GM19324 (cell line): ENCODE measurements around the gene TARP.
"Not testable (repeated sequence)": the region's sequence is repeated elsewhere in the genome, so short reads cannot be mapped to it uniquely, and the experiment has no call there.

Source experiments
- ATAC-seq: cut with Tn5 transposase; IDR thresholded peaks from one replicate; pipeline ENCODE4 v1.9.1; 2021; ENCODE audit warnings: mild to moderate bottlenecking, moderate library complexity; ENCODE audit not compliant: unreplicated experiment, low FRiP score

TARP gene

DNA sequence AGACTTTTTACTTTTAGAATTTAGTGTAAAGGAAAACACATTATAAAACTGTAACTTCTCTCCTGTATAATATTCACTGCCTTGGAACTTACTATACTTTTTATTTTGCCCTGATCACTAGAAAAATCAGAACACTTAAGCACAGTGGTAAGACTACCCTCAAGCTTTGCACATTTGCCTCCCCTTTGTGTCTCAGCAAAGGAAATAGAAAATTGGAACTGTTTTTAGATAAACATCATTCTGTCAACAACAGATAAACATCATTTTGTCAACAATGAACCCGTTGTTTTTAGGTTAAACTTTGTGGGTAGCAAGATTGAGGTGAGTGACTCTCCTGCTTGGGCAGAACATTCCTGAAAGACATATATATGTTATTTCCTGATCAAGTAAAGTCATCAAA lies 8.8 kb downstream of the TARP start:
- ATAC-seq: not testable (repeated sequence)

GRCh38 chr7:38263274-38263673 lies 10.2 kb downstream of the TARP start:
- not testable (repeated sequence) for ATAC-seq

GRCh38 chr7:38262545-38262944 lies 10.9 kb downstream of the TARP start:
- no peak for ATAC-seq

DNA sequence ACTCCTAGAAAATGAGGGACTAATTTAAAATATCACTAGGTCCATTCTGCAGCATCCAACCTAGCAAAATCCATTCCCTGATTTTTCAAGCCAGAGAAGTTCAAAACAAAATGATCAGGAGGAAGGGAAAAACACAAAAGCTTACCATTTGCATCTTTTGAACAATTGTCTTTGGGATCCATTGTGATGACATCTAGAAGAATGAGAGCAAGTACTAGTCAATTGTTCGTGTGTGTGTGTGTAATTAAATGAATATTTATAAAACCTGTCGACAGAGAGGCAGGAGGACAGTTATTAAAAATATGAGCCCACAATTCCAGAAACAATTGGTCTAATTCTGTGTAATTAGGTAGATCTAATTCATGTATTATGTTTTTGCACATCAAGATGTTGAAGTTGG lies 11.4 kb downstream of the TARP start:
- ATAC-seq: not testable (repeated sequence)

DNA sequence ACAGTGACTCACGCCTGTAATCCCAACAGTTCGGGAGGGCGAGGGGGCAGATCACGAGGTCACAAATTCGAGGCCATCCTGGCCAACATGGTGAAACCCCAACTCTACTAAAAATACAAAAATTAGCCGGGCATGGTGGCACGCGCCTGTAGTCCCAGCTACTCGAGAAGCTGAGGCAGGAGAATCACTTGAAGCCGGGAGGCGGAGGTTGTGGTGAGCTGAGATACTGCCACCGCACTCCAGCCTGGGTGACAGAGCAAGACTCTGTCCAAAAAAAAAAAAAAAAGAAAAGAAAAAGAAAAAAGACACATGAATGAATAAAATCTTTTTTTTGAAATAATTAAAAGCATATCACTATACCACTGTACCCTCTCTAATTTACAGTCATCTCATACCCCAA lies 11.8 kb downstream of the TARP start:
- ATAC-seq: not testable (repeated sequence)

DNA sequence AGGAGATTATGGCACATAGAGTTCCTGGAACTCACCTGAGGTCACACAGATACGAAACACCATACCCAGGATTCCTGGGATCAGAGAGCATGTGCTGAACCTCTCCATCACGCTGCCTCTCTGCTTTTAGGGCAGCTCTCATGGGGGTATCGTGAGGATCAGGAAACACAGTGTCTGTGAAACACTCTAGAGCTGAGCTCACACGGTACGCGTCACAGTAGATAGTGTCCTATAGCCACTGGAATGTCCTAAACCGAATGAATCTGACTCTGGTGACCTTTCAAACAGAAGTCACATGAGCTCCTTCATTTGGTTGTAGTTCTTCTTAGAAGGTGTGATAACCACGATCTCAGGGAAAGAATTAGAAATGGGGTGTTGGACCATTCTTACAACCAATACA lies 14.3 kb downstream of the TARP start:
- ATAC-seq: not testable (repeated sequence)

DNA sequence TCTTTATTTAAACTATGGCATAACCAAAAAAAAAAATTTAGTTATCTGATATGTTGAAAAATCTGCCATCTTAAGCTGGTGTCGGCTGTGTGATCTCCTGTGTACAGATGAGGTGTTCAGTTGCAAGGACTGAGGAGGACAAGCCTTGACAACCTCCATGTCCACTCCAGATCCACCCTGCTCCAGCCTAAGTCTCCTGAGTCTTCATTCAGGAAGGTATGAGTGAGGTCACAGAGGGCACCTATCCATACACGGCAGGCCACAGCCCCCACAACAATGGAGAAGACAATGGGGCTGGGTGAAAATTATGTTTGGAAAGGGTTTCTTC lies 16.1 kb downstream of the TARP start:
- ATAC-seq: no peak

GRCh38 chr7:38249849-38250248 lies 23.6 kb downstream of the TARP start:
- peak; percentile 73 for ATAC-seq

DNA sequence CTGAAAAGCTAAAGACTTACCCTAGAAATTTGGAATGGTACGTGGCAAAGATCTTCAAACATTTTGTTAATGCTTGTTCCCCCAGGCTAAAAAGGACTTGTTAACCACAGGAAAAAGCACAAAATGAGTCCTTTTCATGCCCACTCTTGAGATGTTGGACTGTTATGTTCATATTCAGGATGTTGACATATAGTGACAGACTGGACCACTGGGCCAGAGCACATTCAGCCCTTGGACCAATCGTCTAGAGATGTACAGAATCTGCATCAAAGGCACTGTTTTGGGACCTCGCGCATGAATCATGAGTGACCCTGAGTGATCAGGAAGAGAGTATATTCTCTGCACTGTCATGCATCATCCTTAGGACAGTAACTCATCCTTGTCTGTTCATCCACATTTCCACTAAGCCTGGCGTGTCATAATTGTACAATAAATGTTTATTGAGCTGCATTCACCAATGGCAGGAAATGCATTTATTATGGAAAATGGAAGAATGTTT lies 25.3 kb downstream of the TARP start:
- no peak for ATAC-seq

GRCh38 chr7:38245409-38245977 lies 27.9 kb downstream of the TARP start:
- no peak for ATAC-seq

DNA sequence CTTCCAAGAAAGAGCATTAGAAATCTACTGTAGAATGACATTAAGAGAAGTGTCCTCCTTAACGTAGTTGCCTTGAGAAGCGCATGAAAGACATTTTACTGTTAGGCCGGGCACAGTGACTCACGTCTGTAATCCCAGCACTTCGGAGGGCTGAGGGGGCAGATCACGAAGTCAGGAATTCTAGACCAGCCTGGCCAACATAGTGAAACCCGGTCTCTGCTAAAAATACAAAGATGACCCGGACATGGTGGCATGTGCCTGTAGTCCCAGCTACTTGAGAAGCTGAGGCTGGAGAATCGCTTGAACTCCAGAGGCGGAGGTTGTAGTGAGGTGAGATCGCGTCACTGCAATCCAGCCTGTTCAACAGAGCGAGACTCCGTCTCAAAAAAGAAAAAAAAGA lies 28.9 kb downstream of the TARP start:
- no peak for ATAC-seq

GRCh38 chr7:38243345-38243744 lies 30.1 kb downstream of the TARP start:
- ATAC-seq: not testable (repeated sequence)

DNA sequence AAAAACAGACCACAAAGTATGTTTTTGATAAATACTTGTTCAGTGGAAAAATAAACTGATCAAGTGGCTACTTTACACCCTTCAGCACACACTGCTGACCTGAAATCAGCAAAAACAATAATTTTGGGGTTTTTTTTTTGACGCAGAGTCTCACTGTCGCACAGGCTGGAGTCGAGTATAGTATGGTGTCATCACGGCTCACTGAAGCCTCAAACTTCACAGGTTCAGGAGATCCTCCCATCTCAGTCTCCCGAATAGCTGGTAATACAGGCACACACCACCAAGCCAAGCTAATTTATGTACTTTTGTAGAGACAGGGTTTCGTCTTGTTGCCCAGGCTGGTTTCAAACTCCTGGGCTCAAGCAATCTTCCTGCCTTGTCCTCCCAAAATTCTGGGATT lies 30.6 kb downstream of the TARP start:
- ATAC-seq: no peak

GRCh38 chr7:38241071-38241470 lies 32.4 kb downstream of the TARP start:
- no peak for ATAC-seq

- ATAC-seq: not testable (repeated sequence)
Observed at GRCh38 chr7:38239129-38239528, 34.3 kb downstream of the TARP start.

DNA sequence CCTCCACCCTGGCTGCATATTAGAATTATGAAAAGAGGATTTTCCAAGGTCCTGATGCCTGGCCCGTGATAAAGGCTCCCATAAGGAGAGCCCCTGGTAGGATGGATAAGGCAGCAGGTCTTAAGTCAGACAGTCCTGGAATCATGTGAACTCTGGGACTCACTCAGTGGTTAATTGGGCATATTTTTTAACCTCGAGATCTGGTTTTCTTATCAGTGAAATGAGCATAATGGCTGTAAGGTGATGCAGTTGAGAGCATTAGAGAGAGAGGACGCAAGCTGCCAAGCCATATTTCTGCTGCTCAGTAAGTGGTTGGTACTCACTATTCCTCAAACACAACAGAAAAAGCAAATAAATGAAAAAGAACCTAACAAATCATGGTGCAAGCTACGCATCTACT lies 37.8 kb downstream of the TARP start:
- ATAC-seq: no peak

- not testable (repeated sequence) for ATAC-seq
Observed at GRCh38 chr7:38234759-38235158, 38.7 kb downstream of the TARP start.

GRCh38 chr7:38232502-38233366 lies 40.7 kb downstream of the TARP start:
- peak; percentile 84 for ATAC-seq

GRCh38 chr7:38229884-38230642 lies 43.4 kb downstream of the TARP start:
- ATAC-seq: no peak

GRCh38 chr7:38229386-38229785 lies 44.0 kb downstream of the TARP start:
- ATAC-seq: no peak

DNA sequence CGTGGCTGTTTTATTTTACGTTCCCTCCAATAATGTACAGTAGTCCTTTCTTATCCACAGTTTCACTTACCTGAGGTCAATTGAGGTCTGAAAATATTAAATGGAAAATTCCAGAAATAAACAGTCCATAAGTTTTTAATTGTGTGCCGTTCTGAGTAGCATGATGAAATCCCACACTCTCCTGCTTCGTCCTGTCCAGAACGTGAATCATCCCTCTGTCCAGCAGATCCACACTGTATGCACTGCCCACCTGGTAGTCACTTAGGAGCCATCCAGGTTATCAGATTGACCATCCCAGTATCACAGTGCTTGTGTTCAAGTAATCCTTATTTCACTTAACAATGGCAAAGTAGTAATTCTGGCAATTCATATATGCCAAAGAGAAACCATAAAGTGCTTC lies 49.0 kb downstream of the TARP start:
- ATAC-seq: no peak
